Cardiac muscle cell (in vitro differentiated cells and primary cell): Measurements from ENCODE around the gene ERC1. TPM values are rescaled to one million over a fixed set of nuclear protein-coding genes. Genes with fewer than 3 reads are reported as not detected.

Experiments used
- DNase-seq, 2 donors: peaks; one replicate each; pipeline versions ENCODE4 v3.0.0 to v3.0.0-alpha.2; 2010 to 2017; ENCODE audit warnings: low read depth in 1 of 2, low spot score in 1 of 2
- H3K27ac ChIP-seq: fragments of 200-600 bp; sonication (generic); 2 replicates; pipeline ENCODE4 v1.5.1; 2016
- H3K27me3 ChIP-seq: fragments of 200-600 bp; sonication (generic); 2 replicates; pipeline ENCODE4 v1.6.0; 2016; ENCODE audit warnings: control low read depth
- H3K36me3 ChIP-seq: fragments of 200-600 bp; sonication (generic); 2 replicates; pipeline ENCODE4 v1.5.1; 2016; ENCODE audit warnings: control low read depth
- H3K4me1 ChIP-seq: fragments of 200-600 bp; sonication (generic); 2 replicates; pipeline ENCODE4 v1.8.1; 2017; ENCODE audit warnings: low read depth, mild to moderate bottlenecking, mixed run types
- H3K4me3 ChIP-seq: fragments of 200-600 bp; sonication (generic); 2 replicates; pipeline ENCODE4 v1.5.1; 2016; ENCODE audit warnings: mild to moderate bottlenecking
- H3K9me3 ChIP-seq: fragments of 200-600 bp; sonication (generic); 2 replicates; pipeline ENCODE4 v1.5.1; 2017; ENCODE audit warnings: low read depth, mild to moderate bottlenecking, control low read depth
- polyA plus RNA-seq: library from polyadenylated mRNA; unstranded; fragments of >200 nt; fragmentation: Nextera tagmentation; extraction: Ambion mirVana; gene quantifications from 2 replicates; pipeline ENCODE4 v1.2.1, GENCODE V29; 2016
- total RNA-seq: library from RNA; depleted of rRNA; stranded (reverse); fragments of >200 nt; gene quantifications from 2 replicates; pipeline ENCODE4 v1.2.3, GENCODE V29; 2016
- TF ChIP-seq, protein P1 (sequence below): IDR thresholded peaks from 2 replicates; pipeline ENCODE4 v1.5.1; 2012; ENCODE audit warnings: low read depth, mild to moderate bottlenecking, low read length

ERC1 gene
- total and polyA plus RNA-seq, 2 experiments from 2014 or later, result 34.1 to 46.3 TPM

- H3K4me1 ChIP-seq, result peaks cover 27% of the 10 kb centered on the region
- H3K27me3 ChIP-seq, result no peaks in the 10 kb centered on the region
- H3K9me3 ChIP-seq, result no peaks in the 10 kb centered on the region
- H3K4me3 ChIP-seq, result no peak overlapping the region
- no peak for DNase-seq
- TF ChIP-seq, protein P1, sequence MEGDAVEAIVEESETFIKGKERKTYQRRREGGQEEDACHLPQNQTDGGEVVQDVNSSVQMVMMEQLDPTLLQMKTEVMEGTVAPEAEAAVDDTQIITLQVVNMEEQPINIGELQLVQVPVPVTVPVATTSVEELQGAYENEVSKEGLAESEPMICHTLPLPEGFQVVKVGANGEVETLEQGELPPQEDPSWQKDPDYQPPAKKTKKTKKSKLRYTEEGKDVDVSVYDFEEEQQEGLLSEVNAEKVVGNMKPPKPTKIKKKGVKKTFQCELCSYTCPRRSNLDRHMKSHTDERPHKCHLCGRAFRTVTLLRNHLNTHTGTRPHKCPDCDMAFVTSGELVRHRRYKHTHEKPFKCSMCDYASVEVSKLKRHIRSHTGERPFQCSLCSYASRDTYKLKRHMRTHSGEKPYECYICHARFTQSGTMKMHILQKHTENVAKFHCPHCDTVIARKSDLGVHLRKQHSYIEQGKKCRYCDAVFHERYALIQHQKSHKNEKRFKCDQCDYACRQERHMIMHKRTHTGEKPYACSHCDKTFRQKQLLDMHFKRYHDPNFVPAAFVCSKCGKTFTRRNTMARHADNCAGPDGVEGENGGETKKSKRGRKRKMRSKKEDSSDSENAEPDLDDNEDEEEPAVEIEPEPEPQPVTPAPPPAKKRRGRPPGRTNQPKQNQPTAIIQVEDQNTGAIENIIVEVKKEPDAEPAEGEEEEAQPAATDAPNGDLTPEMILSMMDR, result no peak
- H3K27ac ChIP-seq, result no peak overlapping the region
- no peaks in the 10 kb centered on the region for H3K36me3 ChIP-seq
Measured at GRCh38 chr12:1375323-1375722, 384.3 kb downstream of the ERC1 start.

GRCh38 chr12:1377117-1377516, 386.1 kb downstream of the ERC1 start:
- Histone ChIP-seq H3K27me3 (no peaks in the 10 kb centered on the region), H3K9me3 (no peaks in the 10 kb centered on the region), H3K4me3 (no peak overlapping the region), H3K4me1 (peaks cover 25% of the 10 kb centered on the region), H3K36me3 (no peaks in the 10 kb centered on the region), H3K27ac (no peak overlapping the region)
- TF ChIP-seq, protein P1, result no peak
- no peak for DNase-seq

DNA sequence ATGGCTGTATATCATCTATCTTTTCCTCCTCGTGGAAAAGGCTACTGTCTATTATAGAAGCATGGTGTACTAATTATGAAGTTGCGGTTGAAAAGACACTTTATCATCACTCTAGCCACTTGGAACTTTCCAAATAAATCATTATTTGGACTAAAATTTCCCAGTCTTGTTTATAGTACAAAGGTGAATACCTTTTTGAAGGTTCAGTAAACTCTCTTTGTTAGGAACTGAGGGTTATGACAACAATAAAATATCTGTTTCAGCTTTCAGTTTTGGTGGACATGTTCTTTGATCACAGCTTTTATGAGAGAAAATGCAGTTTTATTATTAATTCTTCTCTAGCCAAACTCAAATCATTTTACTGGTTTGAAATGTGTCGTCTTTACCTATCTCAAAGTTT, 386.7 kb downstream of the ERC1 start:
- DNase-seq, result no peak
- Histone ChIP-seq H3K4me3 (no peak overlapping the region), H3K9me3 (no peaks in the 10 kb centered on the region), H3K4me1 (peaks cover 23% of the 10 kb centered on the region), H3K27me3 (no peaks in the 10 kb centered on the region), H3K27ac (no peak overlapping the region), H3K36me3 (no peaks in the 10 kb centered on the region)
- TF ChIP-seq, protein P1, result no peak

DNA sequence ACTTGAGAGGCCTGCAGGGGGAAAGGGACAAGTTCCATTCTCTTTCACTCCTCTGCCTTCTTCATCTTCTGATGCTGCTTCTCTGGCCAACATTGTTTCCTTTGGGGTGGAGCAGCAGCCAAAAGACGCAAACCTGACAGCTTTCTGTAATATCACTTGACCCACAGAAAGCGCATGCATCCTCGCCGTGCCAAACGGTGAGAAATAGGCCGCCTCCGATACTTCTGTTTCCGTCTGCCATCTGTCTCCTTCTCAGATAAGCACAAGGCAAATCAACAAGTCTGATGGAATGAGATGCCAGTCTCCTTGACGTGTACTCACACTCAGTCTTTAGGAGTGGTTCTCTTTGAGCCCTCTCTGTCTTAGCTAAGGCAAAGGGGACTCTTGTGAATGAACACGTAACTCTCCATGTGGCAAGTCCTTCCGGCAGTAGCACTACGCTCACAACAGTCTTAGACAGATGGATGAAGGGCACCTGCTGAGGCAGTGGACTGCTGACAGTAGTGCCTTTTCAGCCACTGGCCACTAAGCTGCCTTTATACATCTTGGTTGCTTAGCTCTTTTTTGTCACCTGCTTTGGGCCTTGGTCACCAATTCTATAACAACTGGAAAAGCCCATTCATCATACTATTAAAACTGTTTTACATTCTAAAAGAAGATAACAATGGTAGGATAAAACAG, 389.3 kb downstream of the ERC1 start:
- TF ChIP-seq, protein P1, result no peak
- Histone ChIP-seq H3K36me3 (no peaks in the 10 kb centered on the region), H3K4me3 (no peak overlapping the region), H3K4me1 (peaks cover 23% of the 10 kb centered on the region), H3K27me3 (no peaks in the 10 kb centered on the region), H3K27ac (peak overlapping the region; percentile 68), H3K9me3 (no peaks in the 10 kb centered on the region)
- DNase-seq, result peak in 1 of 2 donors; percentile 20

- Histone ChIP-seq H3K36me3 (no peaks in the 10 kb centered on the region), H3K4me1 (peaks cover 23% of the 10 kb centered on the region), H3K27ac (no peak overlapping the region), H3K27me3 (no peaks in the 10 kb centered on the region), H3K9me3 (no peaks in the 10 kb centered on the region), H3K4me3 (no peak overlapping the region)
- no peak for DNase-seq
- TF ChIP-seq, protein P1, result no peak
Measured at GRCh38 chr12:1382151-1382550, 391.1 kb downstream of the ERC1 start.
